ENCODE data around the gene HDAC1.

HDAC1 gene

DNA sequence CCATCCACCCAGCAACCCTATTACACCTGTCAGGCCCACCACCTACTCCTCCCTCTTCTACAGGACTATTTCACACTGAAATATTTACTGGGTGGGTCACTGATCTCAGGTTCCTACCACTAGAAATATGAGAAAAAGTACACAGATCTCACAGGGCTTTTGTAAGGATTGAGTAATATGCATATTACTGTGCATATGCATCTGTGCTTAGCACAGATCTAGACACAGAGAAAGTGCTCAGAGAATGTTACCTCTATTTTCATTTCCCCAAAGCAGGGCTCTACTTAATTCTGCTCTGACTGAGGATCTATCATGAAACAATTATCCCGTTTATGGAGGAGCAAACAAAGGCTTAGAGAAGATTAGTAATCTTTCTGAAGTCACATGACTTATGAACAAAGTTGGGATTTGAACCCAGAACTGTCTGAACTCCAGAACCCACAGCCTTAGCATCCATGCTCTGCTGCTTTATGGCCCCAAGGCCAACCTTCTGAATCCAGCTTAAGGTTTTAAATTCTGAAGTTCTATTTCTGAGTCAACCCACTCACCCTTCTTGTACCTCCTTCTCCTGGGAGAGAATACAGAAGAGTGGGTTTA, 82.2 kb downstream of the HDAC1 start:
- DNase-seq (ENCODE audit: low read depth, low spot score) = no peak

DNA sequence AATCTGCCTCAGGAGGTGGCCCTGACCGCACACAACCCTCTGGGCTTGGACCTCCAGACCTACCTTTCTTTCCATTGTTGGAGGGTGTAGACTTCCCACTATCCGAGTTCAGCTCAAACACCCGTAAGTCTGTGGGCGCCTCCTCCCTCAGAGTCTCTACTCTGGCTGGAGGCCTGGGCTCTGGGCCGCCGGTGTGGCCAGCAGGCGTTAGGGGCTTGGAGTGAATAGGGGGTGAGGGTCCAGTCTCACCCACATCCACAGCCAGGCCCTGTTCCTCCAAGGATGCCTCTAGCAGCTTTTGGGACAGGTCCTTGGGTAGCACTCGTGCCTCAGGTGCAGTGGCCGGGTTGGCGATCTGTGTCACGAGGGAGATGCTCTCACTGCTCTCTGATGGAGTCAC, 84.3 kb downstream of the HDAC1 start:
- DNase-seq (ENCODE audit: low read depth, low spot score) = no peak

DNA sequence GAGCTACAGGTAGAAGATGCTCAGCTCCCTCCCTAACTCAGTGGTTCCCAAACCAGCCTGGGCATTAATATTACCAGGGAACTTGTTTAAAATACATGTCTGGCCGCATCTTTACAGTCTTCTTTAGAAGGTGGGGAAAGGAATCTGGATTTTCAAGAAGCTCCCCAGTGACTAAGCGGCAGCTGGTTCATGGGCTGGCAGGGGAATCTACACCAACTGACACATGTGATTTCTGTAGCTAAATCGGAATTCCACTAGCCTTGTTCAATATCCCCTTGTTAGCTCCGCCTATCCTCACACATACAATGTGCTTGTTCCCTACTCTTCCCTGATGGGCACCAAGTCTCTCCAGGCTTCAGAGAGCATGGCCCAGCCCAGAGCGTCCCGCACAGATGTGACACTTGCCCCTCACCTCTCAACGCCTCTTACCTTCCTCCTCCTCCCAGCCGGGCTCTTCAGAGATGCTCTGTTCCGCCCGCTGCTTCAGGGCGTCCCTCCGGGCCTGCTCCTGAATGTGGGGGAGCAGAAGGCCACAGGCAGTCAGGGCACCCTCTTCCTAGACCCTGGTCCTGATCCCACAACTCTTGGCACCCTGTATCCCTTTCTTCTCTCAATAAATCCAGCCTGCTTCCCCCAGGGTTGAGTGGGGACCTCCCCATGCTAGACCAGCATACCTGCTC, 85.8 kb downstream of the HDAC1 start:
- DNase-seq (ENCODE audit: low read depth, low spot score) = no peak

DNA sequence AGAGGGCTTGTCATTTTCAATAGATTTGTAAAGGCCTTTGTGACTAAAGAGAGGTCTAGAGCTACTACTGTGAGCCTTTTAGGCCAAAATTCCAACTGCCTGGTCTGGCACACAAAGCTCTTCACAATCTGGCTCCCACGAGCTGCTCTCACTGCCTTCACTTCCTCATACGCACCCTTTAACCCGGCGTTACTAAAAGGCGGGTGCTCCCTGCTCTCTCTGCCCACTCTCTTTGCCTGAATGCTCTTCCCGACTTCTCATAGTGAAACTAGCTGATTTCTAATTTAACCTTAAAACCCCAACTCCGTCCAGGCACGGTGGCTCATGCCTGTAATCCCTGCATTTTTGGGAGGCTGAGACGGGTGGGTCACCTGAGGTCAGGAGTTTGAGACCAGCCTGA, 88.2 kb downstream of the HDAC1 start:
- no peak for DNase-seq (ENCODE audit: low read depth, low spot score)

Measured in astrocyte of the hippocampus (primary cell).